T-cell (primary cell): ENCODE measurements around the gene GGACT. TPM values are rescaled to one million over a fixed set of nuclear protein-coding genes. Genes with fewer than 3 reads are reported as not detected.

Source experiments
- ATAC-seq, 4 experiments: fragments of 200-7000 bp in 3 of 4; fragments of 150-1000 bp in 1 of 4; cut with Tn5 transposase; replicated peaks in 1 of 4; 1 replicate in 3 of 4; 2 replicates in 1 of 4; pipeline ENCODE4 v1.10.0; 2021; ENCODE audit warnings: moderate library complexity in 3 of 4, mild to moderate bottlenecking in 2 of 4, moderate number of reproducible peaks in 1 of 4
- CTCF ChIA-PET, 2 donors: fragments of 300-600 bp; sonication (Branson Sonifier 250); formaldehyde crosslinking; loops; one replicate each; lab custom pipeline; 2022; ENCODE audit warnings: antibody characterized with exemption in 2 of 2; lab: Charles Lee
- POLR2A ChIA-PET, 2 donors: fragments of 300-600 bp; sonication (Branson Sonifier 250); formaldehyde crosslinking; loops; one replicate each; lab custom pipeline; 2022; ENCODE audit warnings: antibody characterized with exemption in 2 of 2; lab: Charles Lee
- DNase-seq, 35 experiments: peaks; one replicate each; pipeline versions ENCODE4 v3.0.0 to v3.0.0-alpha.2; 2013 to 2023
- H3K27ac ChIP-seq: one replicate; pipeline ENCODE4 v1.5.1; 2013; ENCODE audit warnings: low read length
- H3K27me3 ChIP-seq, 2 experiments: replicated peaks in 1 of 2; 1 replicate in 1 of 2; 2 replicates in 1 of 2; pipeline versions ENCODE4 v1.6.1 to v1.7.0; 2013; ENCODE audit warnings: low read length in 1 of 2, mixed read lengths in 1 of 2; ENCODE audit not compliant: control insufficient read depth in 2 of 2, insufficient read depth in 2 of 2; ENCODE audit errors: extremely low read depth in 1 of 2
- H3K36me3 ChIP-seq, 2 donors: 1 replicate in 1 of 2; 2 replicates in 1 of 2; pipeline versions ENCODE4 v1.6.1 to v1.7.0; 2013; ENCODE audit warnings: low read length in 1 of 2; ENCODE audit not compliant: control insufficient read depth in 2 of 2, insufficient read depth in 1 of 2; ENCODE audit errors: extremely low read depth in 1 of 2
- H3K4me1 ChIP-seq, 2 experiments: 1 replicate in 1 of 2; 2 replicates in 1 of 2; pipeline versions ENCODE4 v1.6.1 to v1.7.0; 2013; ENCODE audit warnings: low read length in 2 of 2, mixed read lengths in 1 of 2; ENCODE audit not compliant: insufficient read depth in 2 of 2, control insufficient read depth in 1 of 2; ENCODE audit errors: extremely low read depth in 1 of 2
- H3K4me3 ChIP-seq, 2 donors: 1 replicate in 1 of 2; 2 replicates in 1 of 2; pipeline versions ENCODE4 v1.5.1 to v1.7.0; 2013; ENCODE audit warnings: mild to moderate bottlenecking in 2 of 2, low read length in 1 of 2, moderate library complexity in 1 of 2; ENCODE audit not compliant: control insufficient read depth in 1 of 2; ENCODE audit errors: extremely low read depth in 1 of 2
- H3K9me3 ChIP-seq: 2 replicates; pipeline ENCODE4 v1.7.0; 2013
- H3K27ac Mint-ChIP-seq, 2 donors: one replicate each; pipeline ENCODE4 v1.8.0; 2020 to 2021; ENCODE audit warnings: mild to moderate bottlenecking in 2 of 2, mixed read lengths in 2 of 2
- H3K27me3 Mint-ChIP-seq, 2 donors: one replicate each; pipeline ENCODE4 v1.8.0; 2021 to 2022; ENCODE audit warnings: mixed read lengths in 2 of 2
- H3K36me3 Mint-ChIP-seq: one replicate; pipeline ENCODE4 v1.8.0; 2021; ENCODE audit warnings: mixed read lengths
- H3K4me1 Mint-ChIP-seq, 3 donors: one replicate each; pipeline ENCODE4 v1.8.0; 2020 to 2022; ENCODE audit warnings: mixed read lengths in 3 of 3, mild to moderate bottlenecking in 1 of 3
- H3K4me3 Mint-ChIP-seq, 3 donors: one replicate each; pipeline ENCODE4 v1.8.0; 2020 to 2022; ENCODE audit warnings: mild to moderate bottlenecking in 3 of 3, mixed read lengths in 3 of 3, moderate library complexity in 3 of 3
- H3K9me3 Mint-ChIP-seq, 3 donors: one replicate each; pipeline ENCODE4 v1.8.0; 2020 to 2022; ENCODE audit warnings: mixed read lengths in 3 of 3
- WGBS: methylation state at CpG from one replicate; pipeline ENCODE4 v1.1.5; 2013; ENCODE audit warnings: missing lambda C conversion rate; ENCODE audit not compliant: insufficient coverage; 5-methylcytosine and 5-hydroxymethylcytosine counted together
- total RNA-seq, 35 experiments: library from RNA in 6 of 35; stranded (reverse) in 6 of 35; fragments of 120-200 nt in 1 of 35; gene quantifications; one replicate each; pipeline versions ENCODE4 v1.2.1 to v1.2.4 and lab custom pipeline; 2013 to 2026

Gene GGACT
- total RNA-seq, 5 donors from 2014 or later (not counting 1 experiment from before 2014, with no cell fraction given): 4.4 to 7.9 (median 6.4) TPM

DNA sequence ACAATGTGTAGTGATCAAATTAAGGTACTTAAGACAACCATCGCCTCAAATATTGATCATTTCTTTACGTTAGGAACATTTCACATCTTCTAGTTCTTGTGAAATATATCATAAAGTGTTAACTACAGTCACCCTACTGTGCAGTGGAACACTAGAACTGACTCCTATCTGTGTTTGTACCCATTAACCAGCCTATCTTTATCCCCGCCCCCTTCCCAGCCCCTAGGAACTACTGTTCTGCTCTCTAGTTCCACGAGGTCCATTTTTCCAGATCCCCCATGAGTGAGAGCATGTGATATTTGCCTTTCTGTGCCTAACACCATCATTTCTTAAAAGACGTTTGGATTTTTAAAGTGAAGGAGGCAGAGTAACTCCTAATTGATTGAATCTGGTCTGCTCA, 24.4 kb upstream of the GGACT start:
- H3K9me3 Mint-ChIP-seq: no peaks in the 10 kb centered on the region
- Histone ChIP-seq H3K36me3 (peaks cover 0 to 6% of the 10 kb centered on the region in 2 donors), H3K4me3 (no peak overlapping the region), H3K27me3 (no peaks in the 10 kb centered on the region), H3K4me1 (peaks cover 0 to 10% of the 10 kb centered on the region in 2 experiments), H3K27ac (no peak overlapping the region), H3K9me3 (no peaks in the 10 kb centered on the region)
- CTCF ChIA-PET: no interaction called here
- peaks cover 25% of the 10 kb centered on the region for H3K36me3 Mint-ChIP-seq
- no peak overlapping the region for H3K4me3 Mint-ChIP-seq
- DNase-seq (no peak), ATAC-seq (no peak)
- WGBS: no CpG with 5 or more reads among the region's 5 CpGs
- no peaks in the 10 kb centered on the region for H3K27me3 Mint-ChIP-seq
- H3K4me1 Mint-ChIP-seq: peaks cover 2 to 37% (median 13%) of the 10 kb centered on the region in 3 donors
- POLR2A ChIA-PET: no interaction called here
- no peak overlapping the region for H3K27ac Mint-ChIP-seq

DNA sequence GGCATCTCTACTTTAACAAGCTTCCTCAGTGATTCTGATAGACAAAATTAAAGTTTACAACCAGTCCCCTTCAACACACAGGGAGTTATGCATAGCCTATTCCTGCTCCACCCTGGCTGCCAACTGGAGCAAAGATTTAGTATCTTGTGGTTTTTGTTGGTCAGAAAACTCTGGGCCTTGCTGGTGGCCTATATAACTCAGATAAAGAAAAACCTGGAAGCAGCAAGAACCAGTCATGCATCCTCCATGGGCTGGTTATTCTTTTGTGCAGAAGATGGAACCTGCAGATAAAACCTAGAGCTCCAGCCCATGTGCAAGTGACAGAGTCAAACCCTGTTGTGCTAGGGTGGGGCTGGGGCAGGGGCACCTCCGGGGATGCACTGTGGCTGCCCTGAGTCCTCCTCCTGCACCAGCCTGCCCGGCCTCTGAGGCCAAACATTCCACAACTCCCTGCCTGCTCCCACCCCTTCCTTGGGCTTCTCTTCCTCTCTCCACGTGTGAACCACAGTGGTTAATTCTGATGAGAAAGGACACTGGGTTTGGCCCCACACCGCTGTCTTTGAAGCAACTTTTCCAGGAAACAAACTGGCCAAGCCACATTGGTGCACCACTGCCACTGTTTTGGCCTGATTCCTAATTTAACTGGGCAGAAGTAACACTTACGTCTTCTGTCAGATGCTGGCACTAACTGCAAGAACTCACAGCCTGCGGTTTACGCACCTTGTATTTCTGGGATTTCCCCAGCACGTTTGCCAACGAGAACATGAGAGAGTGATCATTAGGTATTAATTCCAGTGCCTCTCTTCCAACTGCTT, 23.3 kb upstream of the GGACT start:
- ChIA-PET POLR2A (no interaction called here), CTCF (no interaction called here)
- H3K4me3 ChIP-seq: no peak overlapping the region
- peaks cover 0 to 10% of the 10 kb centered on the region in 2 experiments for H3K4me1 ChIP-seq
- H3K4me1 Mint-ChIP-seq: peaks cover 6 to 39% (median 14%) of the 10 kb centered on the region in 3 donors
- no peaks in the 10 kb centered on the region for H3K9me3 Mint-ChIP-seq
- no peaks in the 10 kb centered on the region for H3K27me3 Mint-ChIP-seq
- WGBS: 67% methylated on average over 2 of the region's 9 CpGs
- no peak overlapping the region for H3K4me3 Mint-ChIP-seq
- H3K36me3 ChIP-seq: peaks cover 1 to 7% of the 10 kb centered on the region in 2 donors
- H3K27ac Mint-ChIP-seq: peak overlapping the region; percentile 40 to 53
- no peaks in the 10 kb centered on the region for H3K9me3 ChIP-seq
- peaks cover 34% of the 10 kb centered on the region for H3K36me3 Mint-ChIP-seq
- DNase-seq: peak in 16 of 35 experiments; percentile 5 to 47 (median 22)
- peak in 1 of 4 experiments; percentile 22 for ATAC-seq
- H3K27ac ChIP-seq: no peak overlapping the region
- no peaks in the 10 kb centered on the region for H3K27me3 ChIP-seq

DNA sequence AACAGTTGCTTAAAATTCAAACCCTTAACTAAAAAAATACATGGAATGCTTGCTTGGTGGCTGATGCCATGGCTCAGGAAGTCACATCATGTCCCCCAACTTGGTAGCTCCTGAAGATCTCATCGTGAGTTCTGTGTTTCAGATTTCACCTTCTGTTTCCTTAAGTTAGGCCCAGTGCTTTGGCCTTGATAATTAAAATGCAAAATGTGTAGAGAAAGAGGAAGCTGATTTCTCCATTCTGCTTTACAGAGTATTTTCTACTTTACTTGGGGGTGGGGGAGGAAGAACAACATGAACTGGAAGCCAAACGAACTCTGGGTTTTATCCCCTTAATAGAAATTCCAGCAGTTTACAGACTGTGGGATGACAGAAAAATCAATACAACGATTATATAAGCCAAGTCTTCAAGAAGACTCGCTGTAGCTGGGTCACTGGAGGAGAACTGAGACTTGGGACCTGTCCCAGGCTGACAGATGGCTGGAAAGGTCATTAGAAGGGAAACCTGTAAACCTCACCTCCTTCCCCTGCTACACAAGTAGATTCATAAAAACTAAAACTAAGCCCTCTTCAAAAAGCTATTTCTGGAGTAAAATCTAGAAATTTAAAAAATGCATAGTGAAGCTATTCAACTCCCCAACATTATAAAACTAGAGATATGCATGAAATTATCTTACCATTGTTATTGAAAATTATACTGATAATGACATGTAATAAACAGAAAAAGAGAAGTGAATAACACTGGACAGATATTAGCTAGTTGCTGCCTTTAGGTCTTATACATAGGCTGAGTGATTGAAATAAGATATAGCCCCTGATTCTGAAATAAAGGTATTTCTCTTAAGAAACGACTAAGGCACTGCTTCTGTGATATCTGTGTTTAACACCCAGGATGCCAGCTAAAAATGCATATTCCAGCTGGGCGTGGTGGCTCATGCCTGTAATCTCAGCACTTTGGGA, 22.1 kb upstream of the GGACT start:
- Histone ChIP-seq H3K27ac (no peak overlapping the region), H3K4me1 (peaks cover 0 to 10% of the 10 kb centered on the region in 2 experiments), H3K4me3 (no peak overlapping the region), H3K27me3 (no peaks in the 10 kb centered on the region), H3K36me3 (peaks cover 5 to 7% of the 10 kb centered on the region in 2 donors), H3K9me3 (no peaks in the 10 kb centered on the region)
- no peak overlapping the region for H3K4me3 Mint-ChIP-seq
- ChIA-PET CTCF (no interaction called here), POLR2A (no interaction called here)
- ATAC-seq: no peak
- H3K4me1 Mint-ChIP-seq: peaks cover 6 to 35% (median 14%) of the 10 kb centered on the region in 3 donors
- peak overlapping the region in 1 of 2 donors; percentile 61 for H3K27ac Mint-ChIP-seq
- WGBS: 89% methylated on average over 1 of the region's 6 CpGs
- no peaks in the 10 kb centered on the region for H3K9me3 Mint-ChIP-seq
- no peaks in the 10 kb centered on the region for H3K27me3 Mint-ChIP-seq
- H3K36me3 Mint-ChIP-seq: peaks cover 41% of the 10 kb centered on the region
- DNase-seq: no peak

DNA sequence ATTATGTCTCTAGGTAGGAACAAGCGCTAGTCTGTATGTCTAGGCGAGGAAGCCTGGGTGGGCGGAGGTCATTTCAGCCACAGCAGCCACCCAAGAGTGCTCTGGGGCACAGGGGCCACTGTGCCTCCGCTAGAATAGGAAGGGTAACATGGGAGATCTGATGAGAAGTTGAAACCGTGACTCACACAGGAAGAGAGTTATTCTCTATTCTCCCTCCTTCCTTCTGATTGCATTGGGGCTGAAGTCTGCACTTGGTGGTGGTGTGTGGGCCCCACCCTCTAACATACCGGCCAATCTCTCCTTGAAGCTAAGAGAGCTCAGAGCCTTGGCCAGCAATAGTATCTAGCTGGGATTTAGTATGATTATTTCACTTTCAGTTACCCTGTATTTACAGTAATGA, 20.3 kb upstream of the GGACT start:
- no peak for DNase-seq

DNA sequence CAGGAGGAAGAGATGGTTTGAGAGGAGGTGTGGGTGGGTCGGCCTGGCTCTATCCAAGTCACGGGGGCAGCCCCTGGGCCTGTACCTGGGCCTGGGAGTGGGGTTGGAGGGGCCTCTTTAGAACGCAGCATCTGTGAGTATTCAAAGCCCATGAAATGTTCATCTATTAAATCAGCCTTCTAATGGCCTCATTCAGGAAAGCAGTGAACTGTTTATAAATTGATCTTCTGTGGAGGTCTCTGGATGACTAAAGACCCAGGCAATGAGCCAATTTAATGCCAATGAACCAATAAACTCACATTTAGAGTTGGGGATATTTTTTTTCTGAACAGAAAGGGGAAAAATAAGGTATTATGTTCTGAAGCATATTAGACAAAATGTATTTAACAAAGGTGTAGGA, 19.9 kb upstream of the GGACT start:
- ChIA-PET POLR2A (no interaction called here), CTCF (interaction anchor here in 1 of 2 donors (0.9 to 1.1 kb wide), 2 partner anchors 35 to 36 kb away, joined by 4 to 5 read pairs; no protein-coding TSS in a partner anchor)
- H3K27me3 ChIP-seq: no peaks in the 10 kb centered on the region
- Mint-ChIP-seq H3K4me1 (peaks cover 6 to 35% (median 14%) of the 10 kb centered on the region in 3 donors), H3K36me3 (peaks cover 56% of the 10 kb centered on the region), H3K4me3 (no peak overlapping the region), H3K27ac (peak overlapping the region; percentile 56 to 63), H3K9me3 (no peaks in the 10 kb centered on the region), H3K27me3 (no peaks in the 10 kb centered on the region)
- H3K4me3 ChIP-seq: no peak overlapping the region
- H3K9me3 ChIP-seq: no peaks in the 10 kb centered on the region
- no peak for DNase-seq
- no peak for ATAC-seq
- peaks cover 5 to 12% of the 10 kb centered on the region in 2 donors for H3K36me3 ChIP-seq
- H3K27ac ChIP-seq: no peak overlapping the region
- 100% methylated on average over 2 of the region's 3 CpGs for WGBS
- H3K4me1 ChIP-seq: peaks cover 0 to 10% of the 10 kb centered on the region in 2 experiments

More for the DNA sequence above, 20.3 kb upstream of the GGACT start:
- Histone ChIP-seq H3K36me3 (peaks cover 5 to 12% of the 10 kb centered on the region in 2 donors), H3K4me3 (no peak overlapping the region), H3K27ac (no peak overlapping the region), H3K9me3 (no peaks in the 10 kb centered on the region), H3K27me3 (no peaks in the 10 kb centered on the region), H3K4me1 (peaks cover 0 to 10% of the 10 kb centered on the region in 2 experiments)
- Mint-ChIP-seq H3K4me1 (peaks cover 6 to 35% (median 14%) of the 10 kb centered on the region in 3 donors), H3K9me3 (no peaks in the 10 kb centered on the region), H3K27me3 (no peaks in the 10 kb centered on the region), H3K4me3 (no peak overlapping the region), H3K36me3 (peaks cover 51% of the 10 kb centered on the region), H3K27ac (peak overlapping the region; percentile 56 to 63)
- ATAC-seq: peak; percentile 50 to 95 (median 80)
- ChIA-PET POLR2A (no interaction called here), CTCF (interaction anchor here (0.6 to 0.9 kb wide), 3 partner anchors 20 to 612 kb away, joined by 3 to 4 read pairs (median 4); partner anchors contain the start of gene GGACT (in 1 of the 2))
- WGBS: 70% methylated on average over 2 of the region's 6 CpGs
